ENCODE results near the gene ZNF709.
A peak's percentile ranks its signal among the peaks of the same experiment; 100 is the strongest.
"Not testable (repeated sequence)": the region's sequence is repeated elsewhere in the genome, so short reads cannot be mapped to it uniquely, and the experiment has no call there.

ZNF709 gene

DNA sequence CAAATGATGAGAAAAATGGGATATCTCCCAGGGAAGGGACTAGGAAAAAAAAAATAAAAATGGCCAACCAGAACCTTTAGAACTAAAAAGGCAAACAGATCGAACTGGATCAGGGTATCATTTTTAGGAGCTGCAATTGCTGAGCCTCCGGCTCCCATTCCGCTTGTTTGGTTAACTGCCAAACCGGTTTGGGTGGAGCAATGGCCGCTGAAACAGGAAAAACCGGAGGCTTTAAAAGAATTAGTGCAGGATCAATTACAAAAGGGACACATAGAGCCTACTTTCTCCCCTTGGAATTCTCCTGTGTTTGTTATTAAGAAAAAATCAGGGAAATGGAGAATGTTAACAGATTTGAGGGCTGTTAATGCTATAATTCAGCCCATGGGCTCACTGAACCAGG, 31.1 kb downstream of the ZNF709 start:
- no peak for DNase-seq (ENCODE audit: low read depth in 2 of 3, low spot score in 2 of 3)

- no peak for DNase-seq (ENCODE audit: low read depth in 2 of 3, low spot score in 2 of 3)
Observed at GRCh38 chr19:12450844-12451243, 33.8 kb downstream of the ZNF709 start.

- no peak for DNase-seq (ENCODE audit: low read depth in 2 of 3, low spot score in 2 of 3)
Observed at GRCh38 chr19:12448808-12449207, 35.8 kb downstream of the ZNF709 start.

GRCh38 chr19:12440541-12441316, 43.9 kb downstream of the ZNF709 start, which contains the start of gene ZNF443:
TSS of gene ZNF443 (minus strand) at chr19:12441021. CDS start at chr19:12440914, 107 bp downstream.
- DNase-seq (ENCODE audit: low read depth in 2 of 3, low spot score in 2 of 3) = peak; percentile 91 to 96 (median 95)

GRCh38 chr19:12439686-12440540, 44.7 kb downstream of the ZNF709 start:
- peak; percentile 22 to 29 (median 29) for DNase-seq (ENCODE audit: low read depth in 2 of 3, low spot score in 2 of 3)

DNA sequence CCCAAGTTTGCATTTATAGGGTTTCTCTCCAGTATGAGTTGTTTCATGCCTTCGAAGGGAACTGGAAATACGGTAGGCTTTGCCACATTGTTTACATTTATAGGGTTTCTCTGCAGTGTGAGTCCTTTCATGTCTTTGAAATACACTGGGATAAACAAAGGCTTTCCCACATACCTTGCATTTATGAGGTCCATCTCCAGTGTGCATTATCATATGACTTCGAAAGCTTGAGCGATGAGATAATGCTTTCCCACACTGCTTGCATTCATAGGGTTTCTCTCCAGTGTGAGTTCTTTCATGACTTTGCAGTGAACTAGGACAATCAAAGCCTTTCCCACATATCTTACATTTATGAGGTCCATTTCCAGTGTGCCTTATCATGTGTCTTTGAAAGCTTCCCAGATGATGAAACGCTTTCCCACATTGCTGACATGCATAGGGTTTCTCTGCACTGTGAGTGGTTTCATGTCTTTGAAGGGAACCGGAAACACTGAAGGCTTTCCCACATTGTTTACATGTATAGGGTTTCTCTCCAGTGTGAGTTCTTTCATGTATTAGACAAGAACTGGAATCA, 53.8 kb downstream of the ZNF709 start:
- DNase-seq (ENCODE audit: low read depth in 2 of 3, low spot score in 2 of 3) = not testable (repeated sequence)

DNA sequence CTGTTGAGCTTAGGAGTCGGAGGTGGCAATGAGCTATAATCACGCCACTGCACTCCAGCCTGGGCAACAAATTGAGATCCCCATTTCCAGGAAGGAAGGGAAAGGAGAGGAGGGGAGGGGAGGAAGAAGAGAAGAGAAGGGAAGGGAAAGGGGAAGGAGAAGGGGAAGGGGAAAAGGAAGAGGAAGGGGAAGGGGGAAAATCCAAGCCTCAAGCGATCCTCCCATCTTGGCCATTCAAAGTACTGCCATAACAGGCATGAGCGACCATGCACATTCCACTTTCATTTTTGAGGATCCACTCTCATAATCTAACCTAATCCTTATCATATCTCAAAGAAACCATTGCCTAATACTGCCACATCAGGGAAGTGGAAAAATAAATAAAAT, 58.7 kb downstream of the ZNF709 start:
- DNase-seq (ENCODE audit: low read depth in 2 of 3, low spot score in 2 of 3) = no peak

DNA sequence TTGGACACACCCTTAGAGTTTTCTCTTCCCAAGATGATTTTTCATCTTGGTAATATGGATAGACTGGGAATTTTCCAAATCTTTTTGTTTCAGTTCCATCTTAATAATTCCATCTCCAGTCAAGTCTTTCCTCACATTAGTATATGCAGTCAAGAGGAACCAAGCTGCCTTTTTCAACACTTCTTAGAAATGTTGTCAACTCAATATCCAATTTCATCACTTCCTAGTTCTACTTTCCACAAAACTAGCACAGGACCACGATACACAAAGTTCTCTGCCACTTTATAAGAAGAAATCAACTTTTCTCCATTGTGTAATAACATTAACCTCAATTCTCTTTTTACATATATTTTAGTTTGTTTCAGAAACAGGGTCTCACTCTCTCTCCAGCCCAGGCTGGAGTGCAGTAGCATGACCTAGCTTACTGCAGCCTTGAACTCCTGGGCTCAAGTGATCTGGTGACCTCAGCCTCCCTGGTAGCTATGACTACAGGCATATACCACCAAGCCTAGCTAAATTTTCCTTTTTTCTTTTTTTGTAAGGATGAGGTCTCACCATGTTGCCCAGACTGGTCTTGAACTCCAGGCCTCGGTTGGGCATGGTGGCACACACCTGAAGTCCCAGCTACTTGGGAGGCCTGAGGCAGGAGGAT, 59.3 kb downstream of the ZNF709 start:
- no peak for DNase-seq (ENCODE audit: low read depth in 2 of 3, low spot score in 2 of 3)

DNA sequence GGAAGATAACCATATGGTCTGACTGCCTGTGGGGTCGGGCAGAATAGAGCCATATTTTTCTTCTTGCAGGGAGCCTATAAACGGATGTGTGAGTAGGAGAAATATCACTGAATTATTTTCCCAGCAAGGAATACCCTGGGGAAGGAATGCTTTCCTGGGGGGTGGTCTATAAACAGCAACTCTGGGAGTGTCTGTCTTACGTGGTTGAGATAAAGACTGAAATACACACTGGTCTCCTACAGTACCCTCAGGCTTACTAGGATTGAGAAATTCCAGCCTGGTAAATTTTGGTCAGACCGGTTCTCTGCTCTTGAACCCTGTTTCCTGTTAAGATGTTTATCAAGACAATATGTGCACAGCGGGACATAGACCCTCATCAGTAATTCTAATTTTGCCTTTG, 67.3 kb downstream of the ZNF709 start:
- not testable (repeated sequence) for DNase-seq (ENCODE audit: low read depth in 2 of 3, low spot score in 2 of 3)

DNA sequence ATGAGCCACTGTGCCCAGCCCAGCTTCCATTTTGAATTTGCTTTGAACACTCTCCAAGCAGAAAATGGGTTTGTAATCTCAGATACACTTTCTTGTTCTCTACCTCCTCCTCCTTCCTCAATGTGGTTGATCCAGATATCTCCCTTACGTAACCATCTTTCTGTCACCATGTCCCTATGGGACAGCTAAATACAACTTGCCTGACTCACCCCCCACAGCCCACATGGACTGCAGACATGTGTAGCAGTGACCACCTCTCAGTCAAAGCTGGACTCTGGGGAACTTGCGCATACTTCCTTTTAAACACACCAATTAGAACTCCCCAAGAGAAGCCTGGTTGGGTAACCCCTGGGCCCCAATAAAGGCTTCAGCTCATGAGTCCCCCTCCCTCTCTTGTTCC, 72.7 kb downstream of the ZNF709 start:
- DNase-seq (ENCODE audit: low read depth in 2 of 3, low spot score in 2 of 3) = no peak

Data from activated CD8-positive, alpha-beta memory T cell treated with anti-CD3 and anti-CD28 coated beads for 48 hours (primary cell).